Glomerular endothelial cell (primary cell): ENCODE measurements around the gene PRLH. TPM values are rescaled to one million over a fixed set of nuclear protein-coding genes. Genes with fewer than 3 reads are reported as not detected.
"Not testable (repeated sequence)": the region's sequence is repeated elsewhere in the genome, so short reads cannot be mapped to it uniquely, and the experiment has no call there.

ENCODE experiments used
- DNase-seq: peaks from one replicate; pipeline ENCODE4 v3.0.0-alpha.2; 2011; ENCODE audit warnings: low read depth, low spot score; ENCODE audit errors: extremely low read depth
- total RNA-seq: library from RNA; depleted of rRNA; stranded (reverse); fragments of >200 nt; gene quantifications from 2 replicates; pipeline ENCODE4 v1.2.3, GENCODE V29; 2015

The PRLH gene
- total RNA-seq, 1 donor from 2014 or later, result not detected

GRCh38 chr2:237597196-237598145, 31.1 kb downstream of the PRLH start:
- DNase-seq, result no peak

- DNase-seq, result no peak
These were observed 32.3 kb downstream of the PRLH start for GRCh38 chr2:237598468-237599208.

- DNase-seq, result no peak
These were observed 33.2 kb downstream of the PRLH start for GRCh38 chr2:237599465-237600110.

GRCh38 chr2:237600205-237600846, 34.0 kb downstream of the PRLH start:
- DNase-seq, result no peak

GRCh38 chr2:237601453-237602116, 35.2 kb downstream of the PRLH start:
- no peak for DNase-seq

- DNase-seq, result no peak
These were observed 36.0 kb downstream of the PRLH start for GRCh38 chr2:237602409-237602808.

GRCh38 chr2:237603049-237603717, 36.8 kb downstream of the PRLH start:
- no peak for DNase-seq

GRCh38 chr2:237603718-237604362, 37.5 kb downstream of the PRLH start:
- DNase-seq, result peak; percentile 98

GRCh38 chr2:237604391-237604790, 38.0 kb downstream of the PRLH start:
- DNase-seq, result no peak

- no peak for DNase-seq
These were observed 38.6 kb downstream of the PRLH start for GRCh38 chr2:237604960-237605359.

GRCh38 chr2:237606522-237606921, 40.1 kb downstream of the PRLH start:
- not testable (repeated sequence) for DNase-seq

- no peak for DNase-seq
These were observed 46.4 kb downstream of the PRLH start for GRCh38 chr2:237612527-237613357.

GRCh38 chr2:237613679-237614078, 47.3 kb downstream of the PRLH start:
- DNase-seq, result no peak

GRCh38 chr2:237614151-237614720, 47.9 kb downstream of the PRLH start:
- DNase-seq, result peak; percentile 92

GRCh38 chr2:237615631-237616249, 49.4 kb downstream of the PRLH start:
- no peak for DNase-seq

GRCh38 chr2:237616373-237616733, 50.0 kb downstream of the PRLH start:
- no peak for DNase-seq
